Measurements from ENCODE around the gene FRMD1.

FRMD1 gene

DNA sequence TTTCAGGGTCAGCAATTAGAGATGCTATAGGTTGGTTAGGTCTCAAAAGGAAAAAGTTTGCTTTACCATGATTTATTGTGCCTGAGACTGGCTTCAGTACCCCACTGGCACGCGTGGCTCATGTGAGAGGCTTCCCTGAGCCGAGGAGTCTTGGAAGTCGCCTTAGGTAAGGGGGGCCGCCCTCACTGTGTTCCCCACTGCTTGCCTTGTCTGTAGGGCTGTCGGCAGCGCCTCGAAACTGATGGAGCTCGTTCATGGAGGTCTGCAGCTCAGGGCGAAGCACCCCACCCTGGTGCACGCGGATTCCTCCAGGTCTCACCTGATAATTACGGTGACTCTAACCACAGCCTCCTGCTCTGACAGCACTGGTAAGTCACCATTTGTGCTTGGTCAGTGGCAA is 39.2 kb downstream of the FRMD1 start:
- DNase-seq, result no peak

DNA sequence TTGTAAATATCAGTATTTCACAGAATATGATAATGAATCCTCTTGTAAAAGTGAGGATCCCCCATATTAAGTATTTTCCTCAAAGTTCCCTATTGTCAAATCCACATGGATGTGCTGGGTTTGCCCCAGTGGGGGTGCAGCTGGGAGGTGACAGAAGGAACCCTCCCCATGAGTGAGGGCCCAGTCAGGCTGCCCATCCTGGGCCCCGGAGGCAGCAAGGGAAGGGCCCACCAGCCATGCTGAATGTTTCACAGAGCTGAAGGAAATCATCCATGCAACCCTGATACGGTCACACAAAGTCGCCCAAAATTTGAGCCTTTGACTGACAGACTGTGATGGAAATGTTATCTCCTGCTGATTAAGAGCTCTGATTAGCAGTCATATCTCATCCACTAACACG is 39.7 kb downstream of the FRMD1 start:
- no peak for DNase-seq

DNA sequence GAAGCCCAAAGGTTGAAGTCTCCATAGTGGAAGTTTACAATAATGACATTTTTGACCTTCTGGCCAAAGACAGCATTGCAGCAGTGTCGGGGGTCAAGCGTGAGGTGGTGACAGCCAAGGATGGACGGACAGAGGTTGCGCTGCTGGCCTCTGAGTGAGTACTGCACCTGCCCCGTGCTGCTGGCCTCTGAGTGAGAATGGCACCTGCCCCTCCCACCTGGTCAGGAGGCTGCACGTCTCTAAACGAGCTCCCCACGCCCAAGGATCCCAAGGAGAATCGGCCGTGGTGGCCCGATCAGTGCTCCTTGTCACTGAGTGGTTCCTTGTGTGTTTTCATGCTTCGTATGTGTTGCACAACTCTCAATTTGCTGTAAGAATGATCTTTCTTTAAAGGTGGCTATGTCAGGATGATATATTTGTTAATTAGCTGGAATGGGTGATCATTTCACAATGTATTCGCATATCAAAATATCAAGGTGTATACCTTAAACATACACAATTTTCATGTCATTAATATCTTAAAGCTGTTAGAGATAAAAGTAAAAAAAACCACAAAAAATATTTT is 40.4 kb downstream of the FRMD1 start:
- DNase-seq, result no peak

DNA sequence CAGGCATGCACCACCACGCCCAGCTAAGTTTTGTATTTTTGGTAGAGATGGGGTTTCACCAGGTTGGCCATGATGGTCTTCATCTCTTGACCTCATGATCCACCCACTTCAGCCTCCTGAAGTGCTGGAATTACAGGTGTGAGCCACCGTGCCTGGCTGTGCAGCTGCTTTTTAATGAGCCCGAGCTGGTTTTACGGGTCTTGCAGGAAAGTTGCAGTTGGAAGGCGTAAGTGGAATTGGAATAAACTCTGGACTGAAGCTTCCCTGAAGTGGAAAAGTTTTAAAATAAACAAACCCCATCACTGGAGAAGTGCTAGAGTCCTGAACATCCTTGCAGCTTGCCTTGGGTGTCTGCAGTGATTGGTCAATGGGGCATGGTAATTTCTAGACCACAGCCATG is 41.2 kb downstream of the FRMD1 start:
- no peak for DNase-seq

DNA sequence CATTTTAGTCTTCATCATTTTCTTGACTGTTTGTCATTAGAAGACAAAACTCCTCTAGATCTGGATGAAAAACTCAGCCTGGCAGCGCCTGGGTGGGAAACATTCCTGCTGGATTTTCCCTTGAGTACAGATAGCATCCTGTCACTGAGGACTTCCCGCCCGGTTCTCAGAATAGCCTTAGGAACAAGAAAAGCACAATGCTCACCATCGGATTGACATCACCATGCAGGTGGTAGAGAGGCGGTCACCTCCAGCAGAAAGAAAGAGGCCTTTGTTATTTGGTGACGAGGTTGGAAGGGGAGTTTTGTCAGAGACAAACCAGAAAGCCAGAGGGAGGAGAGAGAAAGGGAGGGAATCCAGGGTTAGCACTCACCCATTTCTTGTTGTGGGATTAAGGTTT is 41.8 kb downstream of the FRMD1 start:
- DNase-seq, result no peak

- no peak for DNase-seq
These were observed 43.1 kb downstream of the FRMD1 start for GRCh38 chr6:168035661-168036545.

DNA sequence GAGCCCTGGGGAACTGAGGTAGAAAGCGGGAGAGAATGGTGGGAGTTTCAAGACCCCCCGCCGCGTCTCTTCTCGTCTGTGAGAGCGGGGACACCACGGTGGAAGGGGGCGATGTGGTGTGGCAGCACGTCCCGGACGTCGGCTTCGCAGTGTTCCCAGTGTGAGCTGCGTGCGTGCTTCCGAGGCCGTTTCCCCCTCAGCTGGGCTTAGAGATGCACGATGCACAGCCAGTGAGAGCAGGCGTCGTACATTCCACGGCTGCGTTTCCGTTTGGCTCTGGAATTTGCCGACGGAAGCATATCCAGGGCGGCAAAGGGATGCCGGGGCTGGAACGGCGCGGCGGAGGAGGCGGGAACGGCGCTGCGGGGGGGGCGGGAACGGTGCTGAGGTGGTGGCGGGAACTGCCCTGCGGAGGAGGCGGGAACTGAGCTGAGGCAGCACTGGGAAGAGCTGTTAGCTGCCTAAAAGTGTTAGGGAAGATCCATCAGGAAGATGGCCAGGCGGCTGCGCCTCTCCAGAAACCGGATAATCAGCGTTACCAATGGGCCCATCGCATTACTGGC is 43.8 kb downstream of the FRMD1 start:
- no peak for DNase-seq

DNA sequence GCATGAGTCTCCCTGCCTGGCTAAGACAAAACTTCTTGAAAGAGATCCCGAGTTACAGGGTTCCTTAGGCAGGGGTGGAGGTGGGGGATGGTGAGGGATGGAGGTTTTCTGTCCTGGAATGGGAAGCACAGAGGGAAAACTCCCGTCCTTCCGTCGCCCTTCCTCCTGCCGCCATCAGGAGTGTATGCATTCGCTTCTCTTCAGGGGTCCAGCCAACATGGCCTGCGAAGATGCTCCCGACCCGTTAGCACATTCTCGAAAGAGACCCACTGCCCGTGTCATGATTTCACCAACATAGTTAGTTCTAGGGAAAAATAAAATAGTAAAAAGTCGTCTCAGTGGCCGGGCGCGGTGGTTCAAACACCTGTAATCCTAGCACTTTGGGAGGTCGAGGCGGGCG is 44.5 kb downstream of the FRMD1 start:
- DNase-seq, result no peak

- DNase-seq, result no peak
These were observed 45.2 kb downstream of the FRMD1 start for GRCh38 chr6:168033791-168034190.

DNA sequence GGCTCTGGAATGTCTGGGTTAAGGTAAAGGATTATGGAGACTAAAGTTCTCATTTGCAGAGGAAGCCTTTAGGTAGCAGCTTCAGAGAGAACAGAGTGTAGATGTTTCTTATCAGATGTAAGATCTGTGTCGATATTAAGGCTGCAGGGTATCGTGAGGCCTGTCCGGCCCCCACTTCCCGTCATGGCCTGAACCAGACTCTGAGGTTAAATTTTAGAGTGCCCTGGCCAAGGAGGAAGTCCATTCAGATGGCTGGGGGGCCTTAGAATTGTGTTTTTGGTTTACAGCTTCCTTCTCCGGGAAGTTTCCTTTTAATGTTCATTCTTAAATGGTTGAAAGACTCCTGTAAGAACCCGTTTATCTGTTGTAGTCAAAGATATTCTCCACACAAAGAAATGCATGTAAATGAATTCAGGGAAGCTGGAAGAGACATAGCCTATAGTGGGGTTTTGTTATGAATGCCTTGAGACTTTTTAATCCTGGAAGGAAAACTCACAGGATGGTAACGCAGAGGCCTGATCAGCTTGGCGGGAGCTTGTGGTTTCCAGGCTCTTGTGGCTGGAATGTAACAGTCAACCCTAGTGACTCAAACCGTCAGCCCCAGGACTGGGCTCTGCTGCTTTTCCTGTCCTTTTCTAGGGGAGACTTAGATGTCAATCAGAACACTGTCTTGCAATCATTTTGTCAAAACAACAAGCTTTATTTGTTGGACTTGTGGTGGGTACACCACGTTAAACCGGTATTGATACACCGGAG is 46.8 kb downstream of the FRMD1 start:
- DNase-seq, result no peak

DNA sequence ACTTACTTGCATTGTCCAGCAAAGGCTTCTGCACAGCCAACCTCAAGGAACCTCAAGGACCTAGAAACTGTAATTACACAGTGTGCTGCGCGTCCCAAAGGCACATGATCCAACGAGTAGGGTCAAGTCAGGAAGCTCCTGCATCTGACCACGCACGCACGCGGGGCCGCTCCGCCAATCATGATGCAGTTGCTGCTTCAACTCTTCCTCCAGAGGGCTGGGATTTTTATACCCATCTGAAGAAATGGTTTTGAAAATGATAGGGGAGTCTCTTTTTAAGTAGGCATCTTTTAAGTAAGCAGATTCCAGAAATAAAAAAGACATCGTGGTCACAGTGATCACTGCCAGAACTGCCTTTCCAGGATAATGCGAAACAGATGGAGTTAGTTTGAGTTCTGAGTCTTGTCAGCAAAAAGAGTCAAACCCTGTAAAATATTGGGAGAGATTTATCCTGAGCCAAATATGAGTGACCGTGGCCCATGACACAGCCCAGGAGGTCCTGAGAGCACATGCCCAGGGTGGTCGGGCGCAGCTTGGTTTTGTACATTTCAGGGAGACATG is 47.5 kb downstream of the FRMD1 start:
- no peak for DNase-seq

DNA sequence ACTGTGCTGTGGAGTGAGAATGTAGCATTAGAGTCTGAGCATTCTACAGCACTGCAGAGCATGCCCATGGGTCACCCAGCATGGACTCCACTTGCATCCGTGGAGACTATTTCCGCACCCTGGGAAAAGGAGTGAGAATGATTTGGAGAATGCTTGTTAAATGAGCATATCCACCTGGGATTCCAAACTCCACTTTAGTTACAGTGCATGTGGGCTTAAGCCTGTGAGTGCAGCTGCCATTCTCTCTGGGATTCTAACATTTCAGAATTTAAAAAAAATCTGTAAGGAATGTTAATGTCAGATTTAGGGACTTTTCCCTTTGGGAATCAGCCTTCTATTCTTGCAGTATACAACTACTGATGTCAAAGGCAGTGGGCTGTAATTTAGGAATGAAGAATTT is 48.1 kb downstream of the FRMD1 start:
- no peak for DNase-seq

GRCh38 chr6:168030218-168030746 is 48.7 kb downstream of the FRMD1 start:
- DNase-seq, result no peak

DNA sequence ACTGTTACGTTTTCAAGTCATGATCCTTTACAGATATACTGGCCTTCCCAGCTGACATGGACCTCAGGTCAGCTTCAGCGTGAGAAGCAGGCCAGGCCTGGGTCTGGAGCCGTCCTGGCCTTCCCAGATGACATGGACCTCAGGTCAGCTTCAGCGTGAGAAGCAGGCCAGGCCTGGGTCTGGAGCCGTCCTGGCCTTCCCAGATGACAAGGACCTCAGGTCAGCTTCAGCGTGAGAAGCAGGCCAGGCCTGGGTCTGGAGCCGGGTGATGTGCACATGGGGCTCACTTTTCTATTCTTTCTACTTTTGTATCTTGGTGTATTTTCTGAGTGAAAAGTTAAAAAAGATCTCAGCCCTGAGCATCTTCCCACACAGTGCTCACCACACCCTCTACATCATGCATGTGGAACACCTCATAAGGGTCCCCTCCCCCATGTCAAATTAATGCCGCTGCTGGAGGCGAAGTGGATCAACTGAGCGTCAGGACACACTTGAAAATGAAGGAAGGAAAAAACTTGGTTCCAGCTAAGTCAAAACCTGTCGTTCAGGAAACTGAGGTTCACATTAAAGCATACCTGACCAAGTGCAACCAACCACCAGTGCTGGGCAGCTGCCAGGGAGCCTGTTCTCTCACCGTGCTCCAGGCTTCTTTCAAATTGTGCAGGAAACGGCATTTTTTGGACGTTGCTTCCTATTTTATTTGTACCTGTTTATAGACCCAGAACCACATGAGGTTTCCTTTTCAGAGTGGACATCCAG is 49.4 kb downstream of the FRMD1 start:
- DNase-seq, result no peak

DNA sequence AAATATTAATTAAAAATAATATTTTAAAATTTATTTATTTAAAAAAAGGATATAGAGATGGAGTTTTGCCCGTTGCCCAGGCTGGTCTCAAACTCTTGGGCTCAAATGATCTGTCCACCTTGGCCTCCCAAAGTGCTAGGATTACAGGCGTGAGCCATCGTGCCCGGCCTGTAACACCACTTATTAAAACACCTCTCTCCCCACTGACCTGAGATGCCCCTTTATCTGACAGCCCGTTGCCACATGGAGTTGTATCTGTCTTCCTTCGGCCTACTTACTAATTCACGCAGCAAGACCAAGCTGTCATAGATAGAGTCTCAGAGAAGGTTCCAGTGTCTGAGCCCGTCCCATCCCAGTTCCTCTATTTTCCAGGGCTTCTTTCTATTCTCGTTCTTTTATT is 50.8 kb downstream of the FRMD1 start:
- no peak for DNase-seq

GRCh38 chr6:168027521-168027920 is 51.5 kb downstream of the FRMD1 start:
- DNase-seq, result no peak

DNA sequence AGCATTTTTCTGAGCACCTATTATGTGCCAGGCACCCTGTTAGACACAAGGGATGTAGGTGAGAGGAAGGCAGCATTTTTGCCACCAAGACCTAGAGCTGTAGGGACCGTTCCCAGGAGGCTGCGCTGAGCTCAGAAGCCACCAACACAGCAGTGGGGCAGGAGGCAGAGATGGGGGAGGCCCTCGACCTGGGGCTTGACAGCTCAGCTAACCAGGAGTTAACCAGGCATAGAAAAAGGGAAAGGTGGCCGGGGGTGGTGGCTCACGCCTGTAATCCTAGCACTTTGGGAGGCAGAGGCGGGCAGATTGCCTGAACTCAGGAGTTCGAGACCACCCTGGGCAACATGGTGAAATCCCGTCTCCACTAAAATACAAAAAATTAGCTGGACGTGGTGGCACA is 52.1 kb downstream of the FRMD1 start:
- no peak for DNase-seq

DNA sequence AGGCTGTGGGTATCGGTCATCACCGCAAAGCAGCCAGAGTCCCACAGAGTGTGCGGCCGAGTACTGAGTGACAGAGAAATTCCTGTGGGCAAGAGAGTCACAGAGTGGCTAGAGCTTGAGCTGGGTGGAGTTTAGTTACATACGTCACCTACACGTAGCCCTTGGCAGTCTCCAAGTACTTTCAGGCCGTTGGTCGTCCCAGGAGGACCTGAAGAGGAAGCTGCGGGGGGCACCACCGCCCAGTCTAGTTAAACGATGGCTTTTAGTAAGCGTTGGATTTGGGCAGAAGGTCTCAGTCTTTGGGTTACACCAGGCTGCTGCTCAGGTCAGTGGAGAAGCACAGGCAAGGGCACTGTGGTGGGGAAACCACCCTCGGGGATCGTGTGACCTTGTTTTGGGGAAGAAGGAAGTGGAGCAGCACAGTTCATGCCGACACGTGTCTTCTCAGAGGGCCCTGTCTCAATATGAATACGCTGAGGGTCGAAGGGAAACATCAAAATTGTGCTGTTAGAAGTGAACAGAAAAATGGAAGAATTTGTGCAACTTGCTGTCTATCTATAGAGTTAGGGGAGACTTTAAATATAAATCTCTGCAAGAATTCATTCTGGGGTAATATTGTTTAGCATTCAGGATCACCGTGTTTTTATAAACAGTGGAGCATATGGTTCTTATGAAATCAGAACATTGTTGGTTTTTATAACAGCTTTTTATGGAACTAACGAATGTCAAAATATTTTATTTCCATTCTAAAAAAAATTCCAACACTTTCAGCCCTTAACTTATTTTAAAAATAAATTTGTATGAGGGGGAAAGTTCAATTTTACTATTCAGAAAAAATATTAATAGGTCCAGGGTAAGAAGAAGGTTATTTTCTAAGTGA is 52.9 kb downstream of the FRMD1 start:
- DNase-seq, result no peak

GRCh38 chr6:168024951-168025510 is 54.0 kb downstream of the FRMD1 start:
- no peak for DNase-seq

DNA sequence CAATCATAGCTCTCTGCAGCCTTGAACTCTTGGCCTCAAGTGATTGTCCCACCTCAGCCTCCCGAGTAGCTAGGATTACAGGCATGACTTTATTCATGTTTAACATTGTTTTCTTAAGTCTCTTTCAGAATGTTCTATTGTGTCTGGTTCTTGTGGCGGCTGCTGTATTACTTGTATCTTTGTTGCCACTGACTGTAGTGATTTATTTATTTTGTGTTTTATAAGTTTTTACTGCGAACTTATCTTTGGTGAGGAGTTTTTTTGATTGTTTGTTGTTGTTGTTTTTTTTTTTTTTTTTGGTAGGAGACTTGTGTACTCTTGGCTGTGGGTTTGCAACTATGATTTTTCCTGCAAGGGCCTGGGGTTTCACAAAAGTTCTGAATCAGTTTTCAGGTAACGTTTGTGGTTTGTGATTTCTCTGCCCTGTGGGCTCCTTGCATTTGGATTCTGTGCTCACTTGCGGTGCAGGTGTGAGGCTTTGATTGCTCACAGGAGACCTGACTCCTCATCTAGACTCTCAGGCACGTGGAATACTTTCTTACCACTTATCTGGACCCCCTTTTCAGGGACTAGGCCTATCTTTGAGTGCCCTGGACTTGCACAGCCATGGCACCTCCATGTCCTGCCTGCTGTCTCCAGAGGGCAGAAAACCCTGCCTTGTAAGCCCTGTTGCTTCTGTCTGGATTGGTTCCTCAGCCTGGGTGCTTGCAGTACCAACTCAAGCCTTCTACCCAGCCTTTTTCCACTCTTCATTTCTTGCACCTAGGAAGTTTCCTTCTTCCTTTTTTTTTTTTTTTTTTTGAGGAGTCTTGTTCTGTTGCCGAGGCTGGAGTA is 56.3 kb downstream of the FRMD1 start:
- DNase-seq, result no peak

Measured in bone marrow (tissue), 2 donors.